ENCODE data around the gene PIH1D2.

DNA sequence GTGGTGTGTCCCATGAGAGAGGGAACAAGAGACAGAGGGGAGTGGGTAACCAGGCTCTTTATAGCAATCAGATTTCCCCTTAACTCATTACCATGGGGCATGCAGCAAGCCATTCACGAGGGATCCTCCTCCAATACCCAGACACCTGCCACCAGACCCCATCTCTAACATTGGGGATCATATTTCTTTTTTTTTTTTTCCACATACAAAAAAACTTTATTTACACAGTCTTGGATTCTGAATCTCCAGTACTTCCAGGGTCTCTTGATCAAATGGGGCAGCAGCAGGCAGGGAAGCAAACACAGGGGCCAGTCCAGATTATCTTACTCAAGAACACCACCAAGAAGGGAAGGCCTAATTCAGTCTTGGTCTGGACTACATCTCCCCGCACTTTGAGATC lies 44.4 kb downstream of the PIH1D2 start:
- TF ChIP-seq, protein P1, sequence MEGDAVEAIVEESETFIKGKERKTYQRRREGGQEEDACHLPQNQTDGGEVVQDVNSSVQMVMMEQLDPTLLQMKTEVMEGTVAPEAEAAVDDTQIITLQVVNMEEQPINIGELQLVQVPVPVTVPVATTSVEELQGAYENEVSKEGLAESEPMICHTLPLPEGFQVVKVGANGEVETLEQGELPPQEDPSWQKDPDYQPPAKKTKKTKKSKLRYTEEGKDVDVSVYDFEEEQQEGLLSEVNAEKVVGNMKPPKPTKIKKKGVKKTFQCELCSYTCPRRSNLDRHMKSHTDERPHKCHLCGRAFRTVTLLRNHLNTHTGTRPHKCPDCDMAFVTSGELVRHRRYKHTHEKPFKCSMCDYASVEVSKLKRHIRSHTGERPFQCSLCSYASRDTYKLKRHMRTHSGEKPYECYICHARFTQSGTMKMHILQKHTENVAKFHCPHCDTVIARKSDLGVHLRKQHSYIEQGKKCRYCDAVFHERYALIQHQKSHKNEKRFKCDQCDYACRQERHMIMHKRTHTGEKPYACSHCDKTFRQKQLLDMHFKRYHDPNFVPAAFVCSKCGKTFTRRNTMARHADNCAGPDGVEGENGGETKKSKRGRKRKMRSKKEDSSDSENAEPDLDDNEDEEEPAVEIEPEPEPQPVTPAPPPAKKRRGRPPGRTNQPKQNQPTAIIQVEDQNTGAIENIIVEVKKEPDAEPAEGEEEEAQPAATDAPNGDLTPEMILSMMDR (IDR thresholded peaks at IDR 0.05): no peak
- TF ChIP-seq POLR2A (IDR thresholded peaks at IDR 0.05): no peak
